ENCODE data around the gene SPTLC2.

Gene SPTLC2

DNA sequence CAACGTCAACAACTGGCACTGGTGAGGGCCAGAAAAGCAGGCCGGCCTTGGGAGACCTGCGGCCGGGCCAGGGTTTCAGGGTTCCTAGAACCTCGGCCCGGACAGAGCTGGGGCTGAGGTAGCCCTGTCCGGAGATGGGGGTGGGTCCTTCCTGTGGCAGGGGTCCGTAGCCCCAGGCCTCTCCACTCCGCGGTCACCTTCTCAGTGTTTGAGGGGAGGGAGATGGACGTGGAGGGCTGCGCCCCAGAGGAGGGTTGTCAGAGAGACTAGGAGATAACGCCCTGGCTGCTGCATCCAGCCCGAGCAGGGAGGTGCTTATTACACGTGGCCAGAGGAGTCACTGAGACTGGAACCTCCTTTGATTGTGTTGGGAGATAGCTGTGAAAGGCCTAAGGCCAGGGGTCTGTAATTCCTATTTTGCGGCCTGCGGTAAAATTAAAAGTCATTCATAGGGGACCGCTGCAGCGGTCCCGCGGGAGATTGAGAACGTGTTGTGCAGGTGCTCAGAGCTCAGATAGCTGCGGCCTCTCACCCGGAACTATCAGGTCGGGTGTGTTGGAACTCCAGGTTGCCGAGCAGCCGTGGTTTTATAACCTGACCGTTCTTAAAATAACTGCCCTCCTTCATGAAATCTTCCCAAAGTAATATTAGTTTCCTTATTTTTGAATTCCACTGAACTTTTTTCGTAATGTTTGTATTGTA, 158.0 kb downstream of the SPTLC2 start:
- peak; percentile 33 for DNase-seq

DNA sequence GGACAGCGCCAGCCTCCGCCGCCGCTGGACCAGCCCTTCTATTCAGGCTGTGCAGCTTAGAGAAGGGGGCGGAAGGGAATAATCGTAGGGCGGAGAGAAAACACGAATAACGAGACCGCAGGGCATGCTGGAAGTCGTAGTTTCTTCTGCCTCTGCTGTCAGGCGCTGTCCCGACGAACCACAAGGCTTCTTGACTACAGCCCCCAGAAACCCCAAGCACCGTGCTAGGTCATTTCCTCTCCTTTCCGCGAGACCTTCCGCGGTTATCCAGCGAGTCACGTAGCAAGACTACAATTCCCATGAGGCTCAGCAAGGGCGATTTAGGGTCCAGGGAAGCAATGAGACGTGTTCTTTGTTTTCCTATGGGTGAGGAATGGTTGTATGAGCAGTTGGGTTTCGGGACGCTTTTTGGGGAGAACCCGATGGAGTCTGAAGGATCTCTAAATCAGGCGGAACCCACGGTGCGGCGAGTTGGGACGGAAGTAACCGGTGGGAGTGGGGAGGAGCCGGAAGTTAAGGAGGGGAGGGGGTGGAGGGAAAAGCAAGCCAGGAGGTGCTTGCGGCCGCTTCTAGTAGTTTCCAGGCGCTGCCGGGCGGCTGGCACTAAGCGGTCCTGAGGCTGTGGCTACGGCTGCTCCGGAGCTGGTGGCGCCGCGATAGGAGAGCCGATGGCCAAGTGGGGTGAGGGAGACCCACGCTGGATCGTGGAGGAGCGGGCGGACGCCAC, 158.8 kb downstream of the SPTLC2 start, which contains the start of the genes AHSA1 and VIPAS39:
Gene AHSA1 (plus strand): TSS at position 572 of the 727 bp plus-strand sequence. CDS start 97 bp downstream, at position 669.
Gene VIPAS39 (minus strand): TSS at position 80 of the 727 bp plus-strand sequence. CDS start 3,499 bp downstream, outside the sequence.
- DNase-seq: peak; percentile 98

DNA sequence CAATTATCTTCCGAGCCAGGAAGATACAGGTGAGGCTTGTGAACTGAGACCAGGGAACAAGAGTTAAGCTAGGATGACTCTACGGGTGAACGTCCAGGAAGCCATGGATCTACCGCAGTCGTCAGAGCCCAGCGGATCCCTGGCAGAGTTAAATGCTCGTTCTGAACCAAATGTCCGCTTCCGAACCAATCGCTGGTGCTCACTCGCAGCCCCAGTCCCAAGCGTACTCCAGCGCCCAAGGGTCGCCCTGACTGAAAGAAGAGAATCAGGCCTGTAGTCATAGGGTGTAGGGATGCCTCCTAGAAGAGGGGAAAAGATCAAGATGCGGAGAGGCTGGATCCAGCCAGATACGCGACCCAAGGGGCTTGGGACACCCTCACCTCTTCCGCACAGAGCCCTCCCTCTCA, 159.3 kb downstream of the SPTLC2 start:
- DNase-seq: no peak

Measured in suppressor macrophage treated with lipopolysaccharide for 4 hours (primary cell).